Ishikawa (cell line): Measurements from ENCODE around the gene R3HDM1.

Experiments
- CEBPB ChIP-seq: IDR thresholded peaks from 2 replicates; pipeline ENCODE4 v1.6.1; 2012
- CREB1 ChIP-seq: IDR thresholded peaks from 2 replicates; pipeline ENCODE4 v1.6.1; 2012; ENCODE audit warnings: low read depth
- EGR1 ChIP-seq: IDR thresholded peaks from 2 replicates; pipeline ENCODE4 v1.6.1; 2012
- EP300 ChIP-seq: IDR thresholded peaks from 2 replicates; pipeline ENCODE4 v1.6.1; 2012; ENCODE audit warnings: borderline replicate concordance
- FOXM1 ChIP-seq: IDR thresholded peaks from 2 replicates; pipeline ENCODE4 v1.6.1; 2012; ENCODE audit warnings: low read depth, borderline replicate concordance
- NFIC ChIP-seq: IDR thresholded peaks from 2 replicates; pipeline ENCODE4 v1.6.1; 2012
- RAD21 ChIP-seq: IDR thresholded peaks from 2 replicates; pipeline ENCODE4 v1.6.1; 2012; ENCODE audit warnings: low read depth
- TAF1 ChIP-seq: IDR thresholded peaks from 2 replicates; pipeline ENCODE4 v1.6.1; 2012; ENCODE audit warnings: low read depth, mild to moderate bottlenecking
- TCF12 ChIP-seq: IDR thresholded peaks from 2 replicates; pipeline ENCODE4 v1.6.1; 2012; ENCODE audit warnings: low read depth
- TEAD4 ChIP-seq: IDR thresholded peaks from 2 replicates; pipeline ENCODE4 v1.6.1; 2012
- YY1 ChIP-seq: IDR thresholded peaks from 2 replicates; pipeline ENCODE4 v1.6.1; 2012; ENCODE audit warnings: low read depth
- ZBTB7A ChIP-seq: IDR thresholded peaks from 2 replicates; pipeline ENCODE4 v1.6.1; 2012; ENCODE audit warnings: low read depth
- TF ChIP-seq, protein P1 (sequence below): IDR thresholded peaks from 2 replicates; pipeline ENCODE4 v1.6.1; 2012
- TF ChIP-seq, protein P2 (sequence below): IDR thresholded peaks from 2 replicates; pipeline ENCODE4 v1.6.1; 2012
- TF ChIP-seq, protein P3 (sequence below): IDR thresholded peaks from 2 replicates; pipeline ENCODE4 v1.6.1; 2012; ENCODE audit warnings: low read depth, mild to moderate bottlenecking

R3HDM1 gene

DNA sequence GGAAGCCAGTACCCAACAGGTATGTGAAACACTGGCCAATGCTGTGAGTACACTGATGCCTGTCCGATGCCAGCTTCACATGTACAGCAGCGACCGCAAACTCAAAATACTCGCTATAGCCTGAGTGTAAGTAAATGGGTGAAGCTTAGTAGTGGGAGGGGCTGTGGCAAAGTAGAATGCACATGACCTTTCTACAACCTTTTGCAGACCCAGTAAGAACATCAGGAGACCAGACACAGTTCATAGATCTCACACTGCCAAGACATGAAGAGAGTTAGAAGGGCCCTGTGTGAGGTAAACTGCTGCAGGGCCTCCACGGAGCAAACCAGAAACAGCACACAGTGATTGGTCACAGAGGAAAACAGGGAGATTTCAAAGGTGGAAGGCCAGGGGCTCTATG, 201.3 kb downstream of the R3HDM1 start:
- TF ChIP-seq FOXM1 (no peak), EGR1 (no peak), TEAD4 (no peak), TCF12 (no peak), TAF1 (no peak), CREB1 (no peak), RAD21 (no peak), CEBPB (no peak), EP300 (no peak), ZBTB7A (no peak), YY1 (no peak)
- TF ChIP-seq, protein P1, sequence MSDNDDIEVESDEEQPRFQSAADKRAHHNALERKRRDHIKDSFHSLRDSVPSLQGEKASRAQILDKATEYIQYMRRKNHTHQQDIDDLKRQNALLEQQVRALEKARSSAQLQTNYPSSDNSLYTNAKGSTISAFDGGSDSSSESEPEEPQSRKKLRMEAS = no peak
- TF ChIP-seq, protein P2, sequence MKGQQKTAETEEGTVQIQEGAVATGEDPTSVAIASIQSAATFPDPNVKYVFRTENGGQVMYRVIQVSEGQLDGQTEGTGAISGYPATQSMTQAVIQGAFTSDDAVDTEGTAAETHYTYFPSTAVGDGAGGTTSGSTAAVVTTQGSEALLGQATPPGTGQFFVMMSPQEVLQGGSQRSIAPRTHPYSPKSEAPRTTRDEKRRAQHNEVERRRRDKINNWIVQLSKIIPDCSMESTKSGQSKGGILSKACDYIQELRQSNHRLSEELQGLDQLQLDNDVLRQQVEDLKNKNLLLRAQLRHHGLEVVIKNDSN = no peak

DNA sequence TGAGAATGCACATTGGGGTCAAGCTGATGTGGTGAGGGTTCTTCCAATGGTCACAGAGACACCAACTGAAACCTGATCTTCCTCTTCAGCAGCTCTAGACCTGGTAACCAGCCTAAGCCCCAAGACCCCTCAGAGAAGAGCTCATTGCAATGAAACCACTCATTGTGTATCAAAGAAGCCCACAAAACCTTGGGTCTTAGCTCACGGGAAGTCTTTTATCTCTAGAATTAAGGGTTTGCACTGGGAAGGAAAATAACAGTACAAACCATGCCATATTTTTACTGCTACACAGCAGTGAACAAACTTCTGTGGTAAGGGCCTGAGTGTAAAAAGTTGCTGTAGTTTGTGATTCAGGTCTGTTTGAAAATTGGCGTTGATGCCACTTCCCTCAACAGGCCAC, 201.8 kb downstream of the R3HDM1 start:
- TF ChIP-seq NFIC = no peak
- TF ChIP-seq, protein P1 = no peak
- no peak for TF ChIP-seq EGR1
- no peak for TF ChIP-seq ZBTB7A
- TF ChIP-seq EP300 = no peak
- TF ChIP-seq TEAD4 = no peak
- TF ChIP-seq FOXM1 = no peak
- TF ChIP-seq CREB1 = no peak
- TF ChIP-seq TCF12 = no peak
- TF ChIP-seq RAD21 = no peak
- TF ChIP-seq YY1 = no peak
- no peak for TF ChIP-seq TAF1

DNA sequence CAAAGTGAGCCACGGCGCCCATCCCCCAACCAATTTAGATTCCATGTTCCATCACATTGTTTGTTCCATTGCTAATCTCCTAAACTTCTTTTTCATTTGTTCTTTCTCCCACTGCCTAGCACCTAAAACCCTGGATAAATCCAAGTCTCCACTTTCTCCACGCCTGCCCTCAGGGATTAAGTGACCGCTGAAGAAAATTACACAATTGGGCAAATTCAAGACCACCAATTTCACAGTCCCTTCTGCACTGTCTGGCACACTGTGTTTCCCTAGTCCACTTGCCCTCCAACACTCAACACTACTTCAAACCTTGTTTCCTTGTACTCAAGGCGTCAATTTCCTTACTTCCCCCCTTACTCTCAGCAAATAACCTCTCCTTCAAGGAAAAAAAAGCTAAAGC, 205.3 kb downstream of the R3HDM1 start:
- TF ChIP-seq NFIC (no peak), TAF1 (no peak), CEBPB (no peak), CREB1 (no peak), EP300 (no peak), ZBTB7A (no peak), YY1 (no peak), TCF12 (no peak), RAD21 (no peak), EGR1 (no peak), TEAD4 (no peak)
- TF ChIP-seq, protein P3, sequence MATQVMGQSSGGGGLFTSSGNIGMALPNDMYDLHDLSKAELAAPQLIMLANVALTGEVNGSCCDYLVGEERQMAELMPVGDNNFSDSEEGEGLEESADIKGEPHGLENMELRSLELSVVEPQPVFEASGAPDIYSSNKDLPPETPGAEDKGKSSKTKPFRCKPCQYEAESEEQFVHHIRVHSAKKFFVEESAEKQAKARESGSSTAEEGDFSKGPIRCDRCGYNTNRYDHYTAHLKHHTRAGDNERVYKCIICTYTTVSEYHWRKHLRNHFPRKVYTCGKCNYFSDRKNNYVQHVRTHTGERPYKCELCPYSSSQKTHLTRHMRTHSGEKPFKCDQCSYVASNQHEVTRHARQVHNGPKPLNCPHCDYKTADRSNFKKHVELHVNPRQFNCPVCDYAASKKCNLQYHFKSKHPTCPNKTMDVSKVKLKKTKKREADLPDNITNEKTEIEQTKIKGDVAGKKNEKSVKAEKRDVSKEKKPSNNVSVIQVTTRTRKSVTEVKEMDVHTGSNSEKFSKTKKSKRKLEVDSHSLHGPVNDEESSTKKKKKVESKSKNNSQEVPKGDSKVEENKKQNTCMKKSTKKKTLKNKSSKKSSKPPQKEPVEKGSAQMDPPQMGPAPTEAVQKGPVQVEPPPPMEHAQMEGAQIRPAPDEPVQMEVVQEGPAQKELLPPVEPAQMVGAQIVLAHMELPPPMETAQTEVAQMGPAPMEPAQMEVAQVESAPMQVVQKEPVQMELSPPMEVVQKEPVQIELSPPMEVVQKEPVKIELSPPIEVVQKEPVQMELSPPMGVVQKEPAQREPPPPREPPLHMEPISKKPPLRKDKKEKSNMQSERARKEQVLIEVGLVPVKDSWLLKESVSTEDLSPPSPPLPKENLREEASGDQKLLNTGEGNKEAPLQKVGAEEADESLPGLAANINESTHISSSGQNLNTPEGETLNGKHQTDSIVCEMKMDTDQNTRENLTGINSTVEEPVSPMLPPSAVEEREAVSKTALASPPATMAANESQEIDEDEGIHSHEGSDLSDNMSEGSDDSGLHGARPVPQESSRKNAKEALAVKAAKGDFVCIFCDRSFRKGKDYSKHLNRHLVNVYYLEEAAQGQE = no peak
- TF ChIP-seq, protein P1 = no peak
- TF ChIP-seq, protein P2 = no peak

DNA sequence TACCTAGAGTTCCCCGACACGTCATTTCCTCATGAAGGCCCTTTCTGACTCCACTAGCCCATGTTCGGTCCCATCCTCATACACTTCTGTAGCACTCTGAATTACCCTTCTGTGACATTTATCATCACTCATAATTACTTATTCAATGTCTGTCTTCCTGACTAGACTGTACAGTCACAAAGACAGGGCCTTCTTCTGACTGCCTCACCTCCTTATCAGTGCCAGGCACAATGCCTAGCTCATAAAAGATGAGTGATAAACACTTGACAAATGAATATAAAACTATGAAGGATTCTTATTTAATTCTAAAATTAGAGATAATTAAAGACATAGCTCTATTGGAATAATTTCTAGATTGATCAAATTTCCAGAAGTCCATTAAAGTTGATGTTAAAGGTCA, 208.9 kb downstream of the R3HDM1 start:
- TF ChIP-seq EP300 = no peak
- TF ChIP-seq, protein P2 = no peak
- no peak for TF ChIP-seq TCF12
- no peak for TF ChIP-seq EGR1
- TF ChIP-seq, protein P1 = no peak
- no peak for TF ChIP-seq TAF1
- TF ChIP-seq CREB1 = no peak
- TF ChIP-seq RAD21 = no peak
- TF ChIP-seq YY1 = no peak
- TF ChIP-seq ZBTB7A = no peak
- TF ChIP-seq FOXM1 = no peak
- TF ChIP-seq TEAD4 = no peak
- TF ChIP-seq, protein P3 = no peak
- TF ChIP-seq CEBPB = no peak
- TF ChIP-seq NFIC = no peak

DNA sequence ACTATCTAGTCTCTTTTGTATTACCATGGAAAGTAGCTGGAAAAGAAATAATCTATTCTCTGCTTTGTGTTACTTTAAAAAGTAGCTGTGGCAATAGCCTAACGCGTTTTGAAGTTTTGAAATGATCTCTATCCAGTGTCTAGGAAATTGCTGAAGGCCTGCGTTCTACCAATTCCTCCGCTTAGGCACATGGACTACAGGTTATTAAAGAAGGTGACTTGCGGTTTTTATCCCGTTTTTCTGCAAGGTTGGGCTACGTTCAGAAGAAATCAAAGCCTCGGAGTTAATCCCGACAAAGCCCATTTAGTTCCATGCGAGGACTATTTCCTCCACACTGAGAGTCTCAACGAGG, 209.7 kb downstream of the R3HDM1 start:
- TF ChIP-seq CEBPB (no peak), TCF12 (no peak), TEAD4 (no peak), CREB1 (no peak), YY1 (no peak), EP300 (no peak), EGR1 (no peak), FOXM1 (no peak), NFIC (no peak), ZBTB7A (no peak), RAD21 (no peak)
- TF ChIP-seq, protein P3 = no peak
- TF ChIP-seq, protein P1 = no peak
- TF ChIP-seq, protein P2 = no peak
